ENCODE data around the gene PODXL. TPM values are rescaled to one million over a fixed set of nuclear protein-coding genes. Genes with fewer than 3 reads are reported as not detected.

PODXL gene
- total RNA-seq: 0.47 and 0.71 TPM in 2 replicates

DNA sequence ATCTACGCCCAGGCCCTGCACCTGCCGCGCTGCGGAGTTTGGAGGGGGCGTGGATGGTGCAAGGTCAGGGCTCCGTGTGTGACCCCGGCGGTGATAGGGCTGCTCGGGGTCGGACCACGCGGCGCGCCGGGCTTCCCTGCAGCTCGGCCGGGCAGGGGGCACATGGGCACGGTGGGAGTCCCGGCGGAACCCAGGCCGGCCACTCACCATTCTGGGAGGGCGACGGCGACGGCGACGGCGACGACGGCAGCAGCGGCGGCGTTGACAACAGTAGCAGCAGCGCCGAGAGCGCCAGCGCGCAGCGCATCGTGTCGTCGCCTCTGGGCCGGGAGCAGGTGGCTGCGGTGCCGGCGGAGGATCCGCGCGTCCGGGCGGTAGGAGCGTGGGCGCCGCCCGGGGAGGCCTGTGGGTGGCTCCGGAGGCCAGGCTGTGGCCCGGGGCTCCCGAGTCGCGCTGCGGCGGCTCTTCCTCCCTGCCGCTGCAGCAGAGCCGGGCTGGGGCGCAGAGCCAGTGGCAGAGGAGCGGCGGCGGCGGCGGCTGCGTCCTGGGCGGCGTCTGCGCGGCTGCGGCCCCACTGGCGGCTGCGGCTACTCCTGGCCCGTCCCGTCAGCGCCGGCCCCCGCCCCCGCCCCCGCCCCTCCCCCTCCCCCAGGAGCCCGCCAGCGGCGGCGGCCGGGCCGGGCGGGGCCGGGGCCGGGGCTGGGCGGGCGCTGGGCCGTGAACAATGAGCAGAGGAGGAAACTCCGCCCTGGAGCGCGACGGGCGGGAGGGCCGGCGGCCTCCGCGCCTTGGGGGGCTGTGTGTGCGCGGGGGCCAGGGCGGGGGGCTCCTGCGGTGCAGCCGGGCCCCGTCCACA is at the start of gene PODXL:
Gene PODXL, minus strand, starts transcription at position 576 of the 856 bp plus-strand sequence. Its CDS starts 269 bp downstream, at position 307.
- Mint-ChIP-seq H3K27me3 (peaks cover 68% of the 10 kb centered on the region), H3K36me3 (ENCODE audit: low read depth) (no peaks in the 10 kb centered on the region), H3K9me3 (no peaks in the 10 kb centered on the region), H3K4me1 (peaks cover 8% of the 10 kb centered on the region), H3K27ac (peak within 1 kb of the TSS; percentile 53), H3K4me3 (peak within 1 kb of the TSS; percentile 80)
- intact Hi-C loops (cut with micrococcal nuclease): no loop called here
- DNase-seq: peak; percentile 91

DNA sequence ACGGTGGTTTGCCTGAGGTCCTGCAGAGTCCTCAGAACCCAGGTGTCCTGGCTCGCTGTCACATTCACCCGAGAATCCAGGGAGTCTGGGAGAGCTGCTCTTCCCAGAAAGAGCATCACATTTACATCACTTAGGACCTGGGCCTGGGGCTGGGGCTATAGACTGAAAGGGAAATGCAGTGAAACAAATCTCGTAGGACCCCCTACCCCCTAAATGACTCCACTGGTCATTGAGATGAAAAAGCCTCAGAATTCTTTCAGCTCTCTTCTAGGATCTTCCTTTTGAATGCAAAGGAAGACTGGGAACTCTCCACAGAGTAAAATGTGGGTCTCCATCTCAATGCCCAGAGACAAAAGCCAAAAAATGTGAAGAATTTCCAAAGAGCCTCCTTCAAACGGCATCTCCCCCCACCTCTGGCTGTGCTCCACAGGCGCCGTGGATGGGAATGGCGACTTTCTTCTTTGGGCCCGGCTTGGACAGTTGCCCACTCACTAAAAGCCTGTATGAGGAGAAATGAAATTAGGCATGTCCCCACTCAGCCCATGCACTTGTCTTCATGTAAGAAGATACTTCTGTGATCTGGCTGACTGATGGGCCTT is 49.0 kb upstream of the PODXL start:
- H3K9me3 Mint-ChIP-seq: no peaks in the 10 kb centered on the region
- peaks cover 20% of the 10 kb centered on the region for H3K27me3 Mint-ChIP-seq
- no peaks in the 10 kb centered on the region for H3K36me3 Mint-ChIP-seq (ENCODE audit: low read depth)
- H3K4me1 Mint-ChIP-seq: peaks cover 3% of the 10 kb centered on the region
- no peak overlapping the region for H3K4me3 Mint-ChIP-seq
- H3K27ac Mint-ChIP-seq: no peak overlapping the region
- intact Hi-C loops (cut with micrococcal nuclease): no loop called here
- no peak for DNase-seq

DNA sequence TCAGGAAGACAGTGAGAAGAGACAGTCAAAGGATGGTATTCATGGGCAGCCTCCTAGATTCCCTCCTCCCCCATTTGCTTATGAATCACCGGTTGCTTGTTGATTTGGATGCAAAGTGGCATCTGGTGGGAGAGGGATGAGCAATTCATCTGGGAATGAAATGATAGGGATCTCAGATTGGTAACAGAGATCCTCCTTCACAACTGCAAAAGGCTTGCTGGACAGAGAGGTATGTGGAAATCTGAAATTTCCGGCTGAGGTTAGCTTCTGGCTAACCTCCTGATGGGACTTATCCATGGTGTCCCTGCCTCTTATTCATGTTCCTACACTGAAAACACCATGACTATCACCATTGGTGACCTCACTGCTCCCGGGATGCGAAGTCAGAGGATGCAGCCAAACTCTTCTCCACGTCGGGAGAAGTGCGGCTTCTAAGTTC is 48.4 kb upstream of the PODXL start:
- H3K27ac Mint-ChIP-seq: no peak overlapping the region
- DNase-seq: no peak
- no peaks in the 10 kb centered on the region for H3K36me3 Mint-ChIP-seq (ENCODE audit: low read depth)
- H3K4me1 Mint-ChIP-seq: peaks cover 3% of the 10 kb centered on the region
- H3K4me3 Mint-ChIP-seq: no peak overlapping the region
- peaks cover 20% of the 10 kb centered on the region for H3K27me3 Mint-ChIP-seq
- H3K9me3 Mint-ChIP-seq: no peaks in the 10 kb centered on the region
- intact Hi-C loops (cut with micrococcal nuclease): no loop called here

DNA sequence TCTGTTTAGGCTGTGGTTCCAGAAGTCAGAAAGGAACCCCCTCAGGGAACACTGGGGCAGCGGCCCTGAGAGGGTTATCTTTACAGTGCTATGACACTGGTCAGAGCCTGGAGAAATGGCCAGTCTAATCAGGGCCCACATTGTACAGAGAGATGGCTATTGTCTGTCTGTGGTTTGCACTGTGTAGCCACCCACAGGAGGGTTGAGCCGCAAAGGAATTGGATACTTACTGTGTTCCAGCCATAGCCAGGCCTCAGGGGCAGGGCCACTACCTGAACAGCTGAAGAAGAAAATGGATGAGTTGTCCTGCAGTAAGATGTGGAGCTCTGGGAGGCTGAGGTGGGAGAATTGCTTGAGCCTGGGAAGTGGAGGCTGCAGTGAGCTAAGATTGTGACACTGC is 47.5 kb upstream of the PODXL start:
- H3K4me3 Mint-ChIP-seq: no peak overlapping the region
- no peaks in the 10 kb centered on the region for H3K9me3 Mint-ChIP-seq
- H3K4me1 Mint-ChIP-seq: peaks cover 3% of the 10 kb centered on the region
- no peaks in the 10 kb centered on the region for H3K36me3 Mint-ChIP-seq (ENCODE audit: low read depth)
- H3K27me3 Mint-ChIP-seq: peaks cover 20% of the 10 kb centered on the region
- no peak overlapping the region for H3K27ac Mint-ChIP-seq
- no peak for DNase-seq
- intact Hi-C loops (cut with micrococcal nuclease): no loop called here

DNA sequence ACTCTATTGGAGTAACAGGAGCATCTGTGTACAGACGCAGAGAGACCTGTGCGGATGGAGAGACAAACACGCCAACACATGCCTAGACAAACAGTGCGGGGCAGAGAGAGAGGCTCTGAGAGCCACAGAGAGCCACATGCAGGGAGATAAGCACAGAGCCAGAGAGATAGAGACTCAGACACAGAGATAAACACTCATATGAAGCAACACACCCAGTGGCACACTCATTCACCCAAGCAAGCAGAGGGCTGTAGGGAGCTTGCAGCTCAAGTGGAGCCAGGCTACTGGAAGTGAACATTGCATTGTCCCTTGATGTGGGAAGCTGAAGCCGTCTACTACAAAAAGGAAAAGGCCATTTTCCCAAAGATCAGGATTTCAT is 46.6 kb upstream of the PODXL start:
- Mint-ChIP-seq H3K4me3 (no peak overlapping the region), H3K36me3 (ENCODE audit: low read depth) (no peaks in the 10 kb centered on the region), H3K4me1 (peaks cover 3% of the 10 kb centered on the region), H3K9me3 (no peaks in the 10 kb centered on the region), H3K27me3 (peaks cover 20% of the 10 kb centered on the region), H3K27ac (no peak overlapping the region)
- DNase-seq: no peak
- intact Hi-C loops (cut with micrococcal nuclease): no loop called here

DNA sequence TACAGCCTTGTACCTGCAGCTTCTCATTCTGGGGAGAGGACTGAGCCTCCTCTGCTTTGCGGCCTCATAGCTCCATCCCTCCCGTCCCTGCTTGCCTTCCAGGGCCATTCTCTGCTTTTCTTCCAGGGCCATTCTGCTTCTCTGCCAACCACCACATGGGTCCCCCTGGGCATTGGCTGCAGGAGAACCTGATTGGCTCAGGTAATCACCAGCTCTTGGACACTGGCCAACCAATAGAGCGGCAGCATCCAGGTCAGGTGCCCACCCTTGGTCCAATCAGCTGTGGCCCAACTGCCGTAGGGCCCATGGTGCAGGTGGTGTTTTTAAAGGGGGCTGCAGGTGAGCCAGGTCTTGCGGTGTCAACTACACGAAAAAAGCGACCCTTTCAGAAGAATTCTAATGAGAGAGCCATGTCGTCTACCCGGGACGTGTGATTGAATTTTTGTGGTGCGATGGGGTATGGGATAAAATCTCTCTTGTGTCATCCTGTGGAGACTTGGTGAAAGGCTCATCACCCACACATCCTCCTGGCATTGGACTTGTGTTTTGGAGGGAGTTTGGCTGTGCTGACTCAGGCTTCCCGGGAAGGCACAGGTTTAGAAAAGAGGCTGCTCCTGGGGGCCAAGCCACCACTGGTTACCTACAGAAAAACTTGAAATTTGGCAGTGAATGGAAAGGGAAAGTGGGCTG is 46.0 kb upstream of the PODXL start:
- H3K9me3 Mint-ChIP-seq: no peaks in the 10 kb centered on the region

DNA sequence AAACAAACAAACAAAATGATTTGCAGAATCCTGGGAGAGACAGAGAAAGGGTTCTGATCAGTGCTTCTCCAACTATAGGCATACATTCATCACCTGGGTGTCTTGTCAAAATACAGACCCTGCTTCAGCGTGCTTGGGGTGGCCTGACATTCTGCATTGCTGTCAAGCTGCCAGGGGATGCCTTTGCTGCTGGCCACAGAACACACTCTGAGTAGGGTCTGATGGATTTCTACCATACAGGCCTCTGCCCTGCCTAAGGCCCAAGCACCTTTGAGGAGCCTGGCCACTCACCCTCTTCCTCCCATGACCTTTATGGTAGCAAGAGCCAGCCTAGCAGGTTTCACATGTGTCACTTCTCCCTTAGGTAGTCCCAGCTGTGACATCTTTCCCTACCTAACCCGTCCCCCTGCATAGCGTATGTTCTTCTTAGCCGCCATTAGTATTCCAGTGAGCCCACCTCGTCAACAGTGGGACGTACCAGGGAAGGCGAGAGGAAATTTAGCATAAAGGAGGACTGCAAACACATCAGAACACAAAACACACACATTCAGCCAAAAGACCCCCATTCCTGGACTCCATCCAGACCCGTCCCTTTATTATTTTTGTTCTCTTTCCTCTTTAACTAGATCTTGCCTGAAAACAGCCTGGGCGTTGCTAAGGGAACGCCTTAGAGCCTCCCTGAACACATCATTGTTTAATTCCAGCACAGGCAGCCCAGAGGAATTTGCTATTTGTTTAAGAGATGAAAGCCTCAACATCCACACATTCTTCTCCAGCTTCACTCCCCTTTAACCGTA is 43.9 kb upstream of the PODXL start:
- DNase-seq: no peak
- Mint-ChIP-seq H3K9me3 (no peaks in the 10 kb centered on the region), H3K4me3 (no peak overlapping the region), H3K36me3 (ENCODE audit: low read depth) (no peaks in the 10 kb centered on the region), H3K27me3 (peaks cover 19% of the 10 kb centered on the region), H3K4me1 (no peaks in the 10 kb centered on the region), H3K27ac (no peak overlapping the region)
- intact Hi-C loops (cut with micrococcal nuclease): no loop called here

More for the DNA sequence above, 46.0 kb upstream of the PODXL start:
- DNase-seq: no peak
- Mint-ChIP-seq H3K4me1 (peaks cover 3% of the 10 kb centered on the region), H3K4me3 (no peak overlapping the region), H3K36me3 (ENCODE audit: low read depth) (no peaks in the 10 kb centered on the region), H3K27me3 (peaks cover 20% of the 10 kb centered on the region), H3K27ac (no peak overlapping the region)
- intact Hi-C loops (cut with micrococcal nuclease): no loop called here

DNA sequence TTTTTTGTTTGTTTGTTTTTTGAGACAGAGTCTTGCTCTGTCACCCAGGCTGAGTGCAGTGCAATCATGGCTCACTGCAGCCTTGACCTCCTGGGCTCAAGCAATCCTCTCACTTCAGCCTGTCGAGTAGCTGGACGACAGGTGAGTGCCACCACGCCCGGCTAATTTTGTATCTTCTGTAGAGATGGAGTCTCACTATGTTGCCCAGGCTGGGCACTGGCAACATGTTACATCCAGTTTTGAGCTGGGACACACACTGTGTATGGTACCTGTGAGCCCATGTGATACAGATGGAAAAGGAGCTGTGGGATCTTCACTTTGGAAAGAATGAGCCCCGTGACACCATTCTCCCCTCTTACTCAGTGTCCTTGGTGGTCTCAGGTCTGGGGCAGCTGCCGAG is 40.4 kb upstream of the PODXL start:
- Mint-ChIP-seq H3K27me3 (peaks cover 5% of the 10 kb centered on the region), H3K36me3 (ENCODE audit: low read depth) (no peaks in the 10 kb centered on the region), H3K9me3 (no peaks in the 10 kb centered on the region), H3K27ac (no peak overlapping the region), H3K4me3 (no peak overlapping the region), H3K4me1 (no peaks in the 10 kb centered on the region)
- DNase-seq: no peak
- intact Hi-C loops (cut with micrococcal nuclease): no loop called here

DNA sequence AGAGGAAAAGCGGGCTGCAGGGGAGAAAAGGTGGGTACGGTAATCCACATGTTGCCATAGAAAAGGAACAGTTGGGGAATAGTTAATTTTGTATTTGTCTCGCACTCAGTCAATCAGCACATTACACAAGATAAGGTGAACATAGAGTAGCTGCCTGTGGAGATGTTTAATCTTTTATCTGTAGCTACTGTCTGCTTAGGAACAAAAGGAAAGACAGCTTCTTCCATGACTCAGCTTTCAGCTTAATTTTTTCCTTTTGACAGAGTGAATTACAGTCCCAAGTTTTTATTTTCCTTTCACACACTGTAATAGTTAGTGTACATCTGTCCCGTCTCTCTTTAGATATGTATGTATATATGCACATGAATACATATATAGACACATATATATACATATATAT is 39.3 kb upstream of the PODXL start:
- Mint-ChIP-seq H3K36me3 (ENCODE audit: low read depth) (no peaks in the 10 kb centered on the region), H3K4me1 (no peaks in the 10 kb centered on the region), H3K27me3 (peaks cover 3% of the 10 kb centered on the region), H3K4me3 (no peak overlapping the region), H3K9me3 (no peaks in the 10 kb centered on the region), H3K27ac (no peak overlapping the region)
- intact Hi-C loops (cut with micrococcal nuclease): no loop called here
- DNase-seq: no peak

DNA sequence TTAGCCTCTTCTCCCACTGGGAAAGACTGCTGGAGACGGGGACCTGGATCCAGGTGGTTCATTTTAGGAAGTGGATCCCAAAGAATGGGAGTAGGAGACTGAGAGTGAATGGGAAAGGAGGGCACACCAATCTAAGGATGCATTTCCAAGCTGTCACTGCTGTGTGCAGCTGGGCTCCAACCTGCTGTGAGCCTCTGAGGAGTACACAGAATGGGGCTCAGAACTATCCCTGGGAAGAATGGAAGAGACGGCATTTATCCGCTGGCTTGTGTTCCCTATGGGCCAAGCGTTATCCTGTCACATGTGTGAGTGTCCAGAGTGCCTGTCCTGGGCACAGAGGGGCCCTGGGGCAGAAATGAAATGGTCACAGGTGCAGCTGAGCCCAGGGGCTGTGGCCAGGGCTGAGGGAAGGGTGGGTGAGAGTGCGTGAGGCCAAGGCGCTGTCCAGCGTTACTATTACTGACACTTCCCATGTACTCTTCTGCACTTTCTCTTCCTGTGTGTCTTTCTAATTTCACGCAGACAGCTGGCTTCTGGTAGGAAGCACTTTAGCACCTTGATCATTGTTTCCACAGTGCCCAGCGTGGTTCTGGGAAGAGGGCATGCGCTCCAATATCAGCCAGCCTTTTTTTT is 35.4 kb upstream of the PODXL start:
- H3K9me3 Mint-ChIP-seq: no peaks in the 10 kb centered on the region
- DNase-seq: no peak
- H3K4me3 Mint-ChIP-seq: no peak overlapping the region
- H3K27ac Mint-ChIP-seq: no peak overlapping the region
- H3K27me3 Mint-ChIP-seq: peaks cover 3% of the 10 kb centered on the region
- no peaks in the 10 kb centered on the region for H3K36me3 Mint-ChIP-seq (ENCODE audit: low read depth)
- intact Hi-C loops (cut with micrococcal nuclease): no loop called here
- H3K4me1 Mint-ChIP-seq: no peaks in the 10 kb centered on the region

DNA sequence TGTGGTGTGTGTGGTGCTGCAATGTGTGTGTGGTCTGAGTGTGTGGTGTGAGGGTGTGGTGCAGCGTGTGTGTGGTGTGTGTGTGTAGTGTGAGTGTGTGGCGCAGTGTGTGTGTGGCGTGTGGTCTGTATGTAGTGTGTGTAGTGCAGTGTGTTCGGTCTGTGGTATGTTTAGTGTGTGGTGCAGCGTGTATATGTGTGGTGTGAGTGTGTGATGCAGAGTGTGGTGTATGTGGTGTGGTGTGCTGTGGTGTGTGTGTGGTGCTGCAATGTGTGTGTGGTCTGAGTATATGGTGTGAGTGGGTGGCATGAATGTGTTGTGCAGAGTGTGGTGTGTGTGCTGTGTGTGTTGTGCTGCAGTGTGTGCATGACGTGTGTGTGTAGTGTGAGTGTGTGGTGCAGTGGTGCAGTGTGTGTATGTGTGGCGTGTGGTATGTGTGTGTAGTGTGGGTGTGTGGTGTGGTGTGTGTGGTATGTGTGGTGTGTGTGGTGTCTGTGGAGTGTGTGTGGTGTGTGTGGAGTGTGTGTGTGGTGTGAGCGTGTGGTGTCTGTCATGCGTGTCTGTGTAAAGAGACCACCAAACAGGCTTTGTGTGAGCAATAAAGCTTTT is 31.0 kb upstream of the PODXL start:
- no peaks in the 10 kb centered on the region for H3K9me3 Mint-ChIP-seq
- no peak overlapping the region for H3K27ac Mint-ChIP-seq
- intact Hi-C loops (cut with micrococcal nuclease): no loop called here
- no peak overlapping the region for H3K4me3 Mint-ChIP-seq
- H3K36me3 Mint-ChIP-seq (ENCODE audit: low read depth): no peaks in the 10 kb centered on the region
- no peak for DNase-seq
- H3K4me1 Mint-ChIP-seq: no peaks in the 10 kb centered on the region
- no peaks in the 10 kb centered on the region for H3K27me3 Mint-ChIP-seq

DNA sequence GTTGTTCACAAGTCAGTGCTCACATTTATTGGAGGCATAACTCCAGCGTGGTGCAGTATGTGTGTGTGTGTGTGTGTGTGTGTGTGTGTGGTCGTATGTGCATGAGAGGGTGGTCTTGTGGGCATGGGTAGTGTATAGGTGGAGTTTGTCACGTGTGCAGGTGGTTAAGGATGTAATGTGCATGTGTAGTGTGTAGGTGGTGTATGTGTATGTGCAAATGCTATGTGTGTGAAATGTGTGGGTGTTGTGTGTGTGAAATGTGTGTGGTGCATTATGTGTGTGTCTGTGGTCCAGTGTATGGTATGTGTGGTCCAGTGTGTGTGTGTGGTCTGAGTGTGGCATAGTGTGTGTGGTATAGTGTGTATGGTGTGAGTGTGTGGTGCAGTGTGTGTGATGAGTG is 30.3 kb upstream of the PODXL start:
- intact Hi-C loops (cut with micrococcal nuclease): no loop called here
- no peaks in the 10 kb centered on the region for H3K27me3 Mint-ChIP-seq
- no peak for DNase-seq
- no peak overlapping the region for H3K4me3 Mint-ChIP-seq
- no peaks in the 10 kb centered on the region for H3K4me1 Mint-ChIP-seq
- no peak overlapping the region for H3K27ac Mint-ChIP-seq
- H3K9me3 Mint-ChIP-seq: no peaks in the 10 kb centered on the region
- no peaks in the 10 kb centered on the region for H3K36me3 Mint-ChIP-seq (ENCODE audit: low read depth)

DNA sequence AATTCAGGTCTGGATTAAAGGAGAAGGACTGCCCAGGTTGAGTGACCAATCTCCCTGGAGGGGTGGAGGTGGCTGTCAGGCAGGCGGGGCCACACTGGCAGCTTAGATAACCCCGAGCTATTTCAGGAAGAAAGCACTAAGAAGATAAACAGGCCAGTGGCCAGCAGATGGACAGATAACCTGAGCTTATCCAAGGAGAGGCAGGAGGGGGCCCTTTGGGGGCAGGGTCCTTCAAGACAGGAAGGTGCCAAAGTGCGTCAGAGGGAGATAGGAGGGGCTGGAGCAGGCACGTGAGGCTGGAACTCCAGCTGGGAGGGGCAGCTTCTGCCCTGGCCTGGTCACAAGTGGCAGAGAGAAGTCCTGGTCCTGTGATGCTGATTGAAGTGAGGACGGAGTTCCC is 29.8 kb upstream of the PODXL start:
- Mint-ChIP-seq H3K27ac (no peak overlapping the region), H3K27me3 (no peaks in the 10 kb centered on the region), H3K4me1 (no peaks in the 10 kb centered on the region), H3K9me3 (no peaks in the 10 kb centered on the region), H3K36me3 (ENCODE audit: low read depth) (no peaks in the 10 kb centered on the region), H3K4me3 (no peak overlapping the region)
- intact Hi-C loops (cut with micrococcal nuclease): no loop called here
- DNase-seq: no peak

Data from activated CD4-positive, alpha-beta T cell treated with anti-CD3 and anti-CD28 coated beads, Interleukin-2, amount 10 ng/mL, durations not matched to agents 24 days and 14 days (primary cell).